ENCODE results near the gene CD109. TPM values are rescaled to one million over a fixed set of nuclear protein-coding genes. Genes with fewer than 3 reads are reported as not detected.

Gene CD109
- total and polyA plus RNA-seq, 10 donors = 0.17 to 6.9 (median 3.8) TPM

GRCh38 chr6:73734832-73735453, 38.9 kb downstream of the CD109 start:
- TF ChIP-seq POLR2AphosphoS5 (IDR thresholded peaks at IDR 0.05) = no peak
- no peak for TF ChIP-seq CTCF (IDR thresholded peaks at IDR 0.05 in 8 of 11, conservative IDR thresholded peaks at IDR 0.05 in 3 of 11)
- no peak for TF ChIP-seq POLR2A (IDR thresholded peaks at IDR 0.05)
- peaks cover 0 to 5% (median 0%) of the 10 kb centered on the region in 6 donors for H3K4me1 ChIP-seq
- H3K36me3 ChIP-seq = no peaks in the 10 kb centered on the region
- 68 to 87% (median 74%) methylated on average over 2 of the region's 2 CpGs for WGBS, 5 donors
- no peak for DNase-seq
- H3K27me3 ChIP-seq (replicated peaks in 1 of 7) = no peaks in the 10 kb centered on the region
- no peak overlapping the region for H3K27ac ChIP-seq
- H3K9me3 ChIP-seq = no peaks in the 10 kb centered on the region
- intact Hi-C loops (cut with DNase I; ENCODE audit: low total_unique reads) = loop anchor here (5.0 kb wide), 2 partner anchors 58 to 1477 kb away; no protein-coding TSS in a partner anchor
- H3K4me3 ChIP-seq = no peak overlapping the region

- Histone ChIP-seq H3K9me3 (no peaks in the 10 kb centered on the region), H3K4me1 (peaks cover 0 to 5% (median 0%) of the 10 kb centered on the region in 6 donors), H3K27ac (no peak overlapping the region), H3K36me3 (no peaks in the 10 kb centered on the region), H3K4me3 (no peak overlapping the region), H3K27me3 (replicated peaks in 1 of 7) (no peaks in the 10 kb centered on the region)
- 69 to 79% (median 76%) methylated on average over 5 of the region's 5 CpGs for WGBS, 5 donors
- intact Hi-C loops (cut with DNase I; ENCODE audit: low total_unique reads) = loop anchor here (5.0 kb wide), 1 partner anchor 1474 kb away; no protein-coding TSS in a partner anchor
- no peak for TF ChIP-seq POLR2A (IDR thresholded peaks at IDR 0.05)
- no peak for TF ChIP-seq POLR2AphosphoS5 (IDR thresholded peaks at IDR 0.05)
- no peak for TF ChIP-seq CTCF (IDR thresholded peaks at IDR 0.05 in 8 of 11, conservative IDR thresholded peaks at IDR 0.05 in 3 of 11)
- DNase-seq = no peak
Observed at GRCh38 chr6:73738367-73739028, 42.5 kb downstream of the CD109 start.

GRCh38 chr6:73739096-73739495, 43.1 kb downstream of the CD109 start:
- no peaks in the 10 kb centered on the region for H3K9me3 ChIP-seq
- no peak overlapping the region for H3K27ac ChIP-seq
- intact Hi-C loops (cut with DNase I; ENCODE audit: low total_unique reads) = loop anchor here (5.0 kb wide), 1 partner anchor 1473 kb away; no protein-coding TSS in a partner anchor
- peaks cover 0 to 5% (median 0%) of the 10 kb centered on the region in 6 donors for H3K4me1 ChIP-seq
- DNase-seq = no peak
- TF ChIP-seq POLR2A (IDR thresholded peaks at IDR 0.05) = no peak
- peak; percentile 45 to 82 (median 75) for TF ChIP-seq CTCF (IDR thresholded peaks at IDR 0.05 in 8 of 11, conservative IDR thresholded peaks at IDR 0.05 in 3 of 11)
- no peaks in the 10 kb centered on the region for H3K36me3 ChIP-seq
- 54 to 70% (median 65%) methylated on average over 2 of the region's 2 CpGs for WGBS, 5 donors
- no peak overlapping the region for H3K4me3 ChIP-seq
- H3K27me3 ChIP-seq (replicated peaks in 1 of 7) = no peaks in the 10 kb centered on the region

GRCh38 chr6:73742433-73742832, 46.4 kb downstream of the CD109 start:
- no peak for TF ChIP-seq POLR2AphosphoS5 (IDR thresholded peaks at IDR 0.05)
- TF ChIP-seq CTCF (IDR thresholded peaks at IDR 0.05 in 8 of 11, conservative IDR thresholded peaks at IDR 0.05 in 3 of 11) = no peak
- no peak for TF ChIP-seq POLR2A (IDR thresholded peaks at IDR 0.05)
- no peak overlapping the region for H3K27ac ChIP-seq
- no peak for DNase-seq
- 85 to 98% (median 95%) methylated on average over 5 of the region's 5 CpGs for WGBS, 5 donors
- peaks cover 0 to 10% (median 4%) of the 10 kb centered on the region in 6 donors for H3K4me1 ChIP-seq
- H3K27me3 ChIP-seq (replicated peaks in 1 of 7) = no peaks in the 10 kb centered on the region
- no peaks in the 10 kb centered on the region for H3K36me3 ChIP-seq
- H3K4me3 ChIP-seq = no peak overlapping the region
- intact Hi-C loops (cut with DNase I; ENCODE audit: low total_unique reads) = no loop called here
- no peaks in the 10 kb centered on the region for H3K9me3 ChIP-seq
